Lung microvascular endothelial cell (primary cell): ENCODE data around the gene MEOX1. TPM values are rescaled to one million over a fixed set of nuclear protein-coding genes. Genes with fewer than 3 reads are reported as not detected.

ENCODE experiments used
- DNase-seq, 2 donors: peaks; one replicate each; pipeline versions ENCODE4 v3.0.0 to v3.0.0-alpha.2; 2010; ENCODE audit warnings: low read depth in 2 of 2
- total RNA-seq: library from RNA; depleted of rRNA; stranded (reverse); fragments of >200 nt; gene quantifications from 2 replicates; pipeline ENCODE4 v1.2.1, GENCODE V29; 2014

Gene MEOX1
- total RNA-seq, 1 donor from 2014 or later, result not detected

- no peak for DNase-seq
Measured at GRCh38 chr17:43680461-43680860, 18.7 kb upstream of the MEOX1 start.

GRCh38 chr17:43679911-43680310, 18.2 kb upstream of the MEOX1 start:
- DNase-seq, result no peak

DNA sequence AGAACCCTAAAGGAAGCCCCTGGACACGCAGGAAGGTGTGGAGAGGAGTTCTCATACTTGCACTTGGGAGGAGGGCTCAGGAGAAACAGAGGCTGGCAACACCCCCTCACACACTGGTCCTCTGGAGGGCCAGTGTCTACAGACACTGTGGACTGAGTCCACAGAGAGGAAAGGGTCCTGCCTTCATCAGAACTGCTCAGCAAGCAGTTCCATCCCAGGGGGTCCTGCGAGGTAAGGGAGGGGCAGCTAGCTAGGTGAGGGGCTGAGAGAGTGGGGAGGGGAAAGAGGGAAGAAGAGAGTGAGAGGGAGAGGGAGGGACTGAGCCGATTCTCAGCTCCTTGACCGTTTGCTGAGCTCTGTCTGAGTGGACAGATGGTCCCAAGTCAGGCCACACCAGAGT, 17.7 kb upstream of the MEOX1 start:
- DNase-seq, result no peak

GRCh38 chr17:43676471-43676870, 14.7 kb upstream of the MEOX1 start:
- no peak for DNase-seq

DNA sequence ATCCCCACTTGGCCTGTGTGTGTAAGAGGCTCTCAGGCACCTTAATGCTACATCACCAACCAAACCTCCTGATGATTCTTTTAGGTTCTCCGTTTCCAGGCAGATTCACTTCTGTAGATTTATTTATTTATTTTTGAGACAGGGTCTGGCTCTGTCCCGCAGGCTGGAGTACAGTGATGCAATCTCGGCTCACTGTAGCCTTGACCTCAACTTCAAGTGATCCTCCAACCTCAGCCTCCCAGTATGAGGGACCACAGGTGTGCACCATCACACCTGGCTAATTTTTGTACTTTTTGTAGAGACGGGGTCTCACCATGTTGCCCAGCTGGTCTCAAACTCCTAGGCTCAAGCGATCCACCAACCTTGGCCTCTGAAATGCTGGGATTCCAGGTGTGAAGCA, 12.7 kb upstream of the MEOX1 start:
- DNase-seq, result no peak

DNA sequence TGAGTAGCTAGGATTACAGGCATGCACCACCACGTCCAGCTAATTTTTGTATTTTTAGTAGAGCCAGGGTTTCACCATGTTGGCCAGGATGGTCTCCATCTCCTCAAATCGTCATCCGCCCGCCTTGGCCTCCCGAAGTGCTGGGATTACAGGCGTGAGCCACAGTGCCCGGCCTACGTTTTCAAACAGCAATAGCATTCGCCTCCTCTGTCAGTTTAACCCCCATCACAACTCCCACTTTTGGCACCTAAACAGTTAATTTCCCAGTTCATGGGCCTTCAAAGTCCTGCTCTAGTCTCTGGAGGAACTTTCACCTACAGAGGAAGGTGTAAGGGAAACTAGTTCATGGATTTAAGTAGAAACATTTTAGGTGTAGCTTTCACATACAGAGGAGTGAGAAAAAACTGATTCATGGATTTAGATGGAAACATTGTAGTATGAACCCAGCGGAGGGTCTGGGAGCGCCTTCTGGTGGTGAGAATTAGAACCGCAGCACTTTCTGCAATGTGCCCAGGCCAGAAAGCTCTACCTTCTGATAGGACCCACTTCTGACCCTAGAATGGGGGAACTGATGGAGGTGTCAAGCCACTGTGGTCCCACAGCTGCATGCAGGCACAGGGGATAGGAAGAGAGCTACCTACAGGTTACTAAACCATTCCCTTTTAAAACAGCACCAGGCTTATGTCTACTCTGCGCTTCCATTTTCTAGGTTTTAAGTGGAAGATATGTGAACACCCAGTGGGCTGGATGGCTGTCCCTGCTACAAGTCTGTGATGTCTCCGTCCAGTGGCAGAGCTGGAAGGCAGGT, 12.0 kb upstream of the MEOX1 start:
- DNase-seq, result peak; percentile 63 to 79

GRCh38 chr17:43671755-43672519, 10.2 kb upstream of the MEOX1 start:
- DNase-seq, result no peak

DNA sequence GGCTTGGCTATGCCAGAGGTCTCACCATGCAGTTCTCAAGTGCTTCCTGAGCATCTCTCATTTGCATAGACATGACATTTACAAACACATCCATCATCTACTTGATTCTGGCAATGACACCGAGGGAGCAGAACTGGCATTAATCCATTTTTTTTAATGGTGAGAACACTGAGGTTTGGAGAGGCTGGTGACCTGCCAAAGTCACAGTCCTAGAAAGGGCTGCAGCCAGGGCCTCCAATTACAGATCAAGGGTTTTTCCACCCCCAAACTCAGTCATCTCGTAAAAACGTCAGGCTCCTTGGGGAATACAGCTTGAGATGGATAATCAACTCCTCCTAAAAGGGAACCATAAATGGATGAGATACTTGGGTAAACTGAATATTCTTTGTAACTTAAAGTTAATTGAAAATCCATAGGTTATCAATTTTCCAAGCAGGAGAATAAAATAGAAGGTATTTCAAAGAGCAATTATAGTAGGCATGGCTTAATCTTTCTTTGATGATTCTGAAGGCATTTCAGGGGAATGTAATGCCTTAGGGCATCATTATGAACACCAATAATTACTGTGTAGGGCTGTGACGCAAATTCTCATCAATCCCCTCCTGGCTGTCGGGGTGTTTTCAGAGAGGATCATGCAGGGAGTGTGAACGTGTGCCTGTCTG, 9.4 kb upstream of the MEOX1 start:
- peak in 1 of 2 donors; percentile 32 for DNase-seq

DNA sequence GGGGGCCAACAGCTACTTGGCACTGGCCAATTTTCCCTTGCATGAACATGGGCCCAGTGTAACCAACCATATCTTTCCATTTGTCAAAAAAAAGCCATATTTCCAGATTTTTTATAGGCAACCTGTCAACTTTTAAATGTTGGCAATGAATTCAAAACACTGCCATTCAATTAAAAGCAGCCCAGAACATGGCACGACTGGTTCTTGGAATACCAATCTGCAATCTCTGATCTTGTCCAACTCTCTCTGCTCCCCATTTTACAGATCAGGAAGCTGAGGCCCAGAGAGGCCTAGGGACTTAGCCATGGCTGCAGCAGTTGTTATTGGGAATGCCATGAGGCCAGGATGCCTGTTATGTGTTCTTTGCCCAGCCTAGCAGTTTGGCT, 8.9 kb upstream of the MEOX1 start:
- DNase-seq, result no peak

DNA sequence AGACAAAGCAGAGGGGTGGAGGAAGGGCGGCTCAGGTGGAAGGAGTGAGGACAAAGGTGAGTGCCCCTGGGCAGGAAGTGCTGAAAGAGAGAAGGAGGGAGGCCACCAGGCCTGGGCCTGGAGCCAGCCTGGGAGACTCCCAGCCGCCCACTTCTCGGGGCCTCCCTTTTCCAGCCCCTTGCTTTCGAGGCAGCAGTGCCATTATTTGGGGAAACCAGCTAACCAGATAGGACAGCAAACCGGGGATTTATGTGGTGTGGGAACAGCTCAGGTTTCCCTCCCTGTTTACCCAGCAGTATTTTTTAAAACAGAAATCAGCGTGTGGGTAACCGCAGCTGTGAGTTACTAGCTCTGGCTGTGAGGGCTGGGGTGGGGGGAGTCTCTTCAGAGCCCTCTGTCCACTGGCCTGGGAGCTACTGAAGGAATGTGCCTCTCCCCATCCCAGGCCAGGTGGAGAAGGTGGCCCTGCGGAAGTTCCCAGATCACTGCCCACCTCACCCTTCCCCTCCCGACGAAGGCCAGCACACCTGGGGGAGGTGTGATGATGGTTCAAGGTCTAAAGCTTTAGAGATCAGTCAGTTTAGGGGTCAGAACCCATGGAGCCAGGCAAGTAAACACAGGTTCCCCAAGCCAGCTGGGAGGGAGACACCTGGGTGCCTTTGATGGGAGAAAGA, 8.4 kb upstream of the MEOX1 start:
- no peak for DNase-seq

- DNase-seq, result peak; percentile 37 to 77
Measured at GRCh38 chr17:43667947-43668348, 6.2 kb upstream of the MEOX1 start.

DNA sequence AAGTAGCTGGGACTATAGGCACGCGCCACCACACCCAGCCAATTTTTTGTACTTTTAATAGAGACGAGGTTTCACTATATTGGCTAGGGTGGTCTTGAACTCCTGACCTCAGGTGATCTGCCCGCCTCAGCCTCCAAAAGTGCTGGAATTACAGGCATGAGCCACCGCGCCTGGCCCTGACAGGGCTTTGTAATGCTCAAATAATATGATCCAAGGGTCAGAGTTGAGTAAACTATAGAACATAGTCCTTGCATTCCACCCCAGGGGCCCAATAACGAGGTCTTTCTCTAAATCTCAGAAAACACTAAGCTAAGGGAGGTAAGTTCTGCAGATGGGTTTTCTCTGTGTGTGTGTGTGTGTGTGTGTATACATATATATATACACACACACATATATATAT, 5.8 kb upstream of the MEOX1 start:
- DNase-seq, result no peak

DNA sequence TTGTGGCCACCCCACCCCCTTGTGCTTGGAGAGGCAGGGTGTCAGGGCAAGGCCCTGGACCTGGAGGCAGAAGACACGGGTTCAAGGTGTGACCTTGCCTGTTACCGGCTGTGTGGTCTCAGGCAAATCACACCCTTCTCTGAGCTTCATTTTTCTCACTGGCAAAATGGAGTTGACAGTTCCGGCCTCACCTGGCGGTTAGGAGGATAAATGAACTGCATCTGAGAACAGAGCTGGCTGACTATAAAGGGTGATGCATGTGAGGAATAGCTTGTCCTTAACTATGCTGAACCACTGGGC, 4.2 kb upstream of the MEOX1 start:
- DNase-seq, result no peak

DNA sequence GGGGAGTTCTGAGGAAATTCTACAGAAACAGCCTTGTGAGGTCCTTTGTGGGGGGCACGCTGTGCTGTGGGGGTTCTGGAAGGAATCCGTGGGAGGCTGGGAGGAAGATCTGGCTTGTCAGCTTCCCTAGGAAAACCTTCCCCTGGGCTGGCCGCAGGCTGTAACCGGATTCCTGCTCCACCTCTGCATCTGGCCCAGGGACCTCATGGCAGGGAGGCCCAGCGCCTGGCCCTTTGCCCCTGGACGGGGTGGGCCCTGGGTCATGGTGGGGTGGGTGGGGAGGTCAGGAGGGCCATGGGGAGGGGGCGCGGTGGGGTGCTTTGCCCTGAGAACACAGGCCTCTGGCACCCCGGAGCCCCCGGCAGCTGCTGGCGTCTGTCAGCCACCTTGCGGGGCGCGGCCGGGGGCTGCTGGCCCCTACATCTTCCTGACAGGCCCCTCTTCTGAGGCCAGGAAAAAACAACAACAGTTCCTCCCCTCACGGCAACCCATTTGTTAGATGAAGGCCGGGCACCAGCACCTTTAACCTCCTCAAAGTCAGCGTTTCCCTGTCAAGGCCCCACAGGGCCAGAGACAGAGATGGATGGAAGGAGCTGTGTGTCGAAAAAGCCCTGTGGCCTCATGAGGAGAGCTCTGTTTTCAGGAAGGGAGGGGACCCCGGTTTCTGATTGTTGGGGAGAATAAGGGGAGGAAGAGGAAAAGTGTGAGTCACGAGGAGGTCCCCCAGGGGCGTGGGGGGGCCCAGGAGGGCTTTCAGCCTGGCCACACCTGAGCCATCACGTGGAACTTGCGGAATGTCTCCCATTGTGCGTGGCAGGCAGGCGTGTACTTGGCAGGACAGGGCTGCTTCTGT, 3.6 kb upstream of the MEOX1 start:
- peak in 1 of 2 donors; percentile 12 for DNase-seq

GRCh38 chr17:43664096-43664495, 2.4 kb upstream of the MEOX1 start:
- DNase-seq, result no peak

DNA sequence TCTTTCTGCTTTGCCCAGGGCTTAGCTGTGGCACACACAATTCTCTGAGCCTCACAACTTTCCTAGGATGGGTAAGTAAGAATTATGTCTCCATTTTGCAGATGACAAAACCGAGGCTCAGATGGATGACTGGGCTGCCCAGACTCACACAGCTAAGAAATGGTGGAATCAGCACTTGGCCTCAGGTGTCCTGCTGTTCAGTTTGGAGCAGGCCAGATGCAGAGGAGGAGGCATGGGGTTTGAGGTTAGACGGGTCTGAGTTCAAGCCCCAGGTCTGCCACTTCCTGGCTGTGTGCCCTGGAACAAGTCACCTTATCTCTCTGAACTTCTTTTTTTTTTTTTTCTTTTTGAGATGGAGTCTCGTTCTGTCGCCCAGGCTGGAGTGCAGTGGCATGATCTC, 1.7 kb upstream of the MEOX1 start:
- DNase-seq, result no peak

- no peak for DNase-seq
Measured at GRCh38 chr17:43662413-43663141, 855 bp upstream of the MEOX1 start.

DNA sequence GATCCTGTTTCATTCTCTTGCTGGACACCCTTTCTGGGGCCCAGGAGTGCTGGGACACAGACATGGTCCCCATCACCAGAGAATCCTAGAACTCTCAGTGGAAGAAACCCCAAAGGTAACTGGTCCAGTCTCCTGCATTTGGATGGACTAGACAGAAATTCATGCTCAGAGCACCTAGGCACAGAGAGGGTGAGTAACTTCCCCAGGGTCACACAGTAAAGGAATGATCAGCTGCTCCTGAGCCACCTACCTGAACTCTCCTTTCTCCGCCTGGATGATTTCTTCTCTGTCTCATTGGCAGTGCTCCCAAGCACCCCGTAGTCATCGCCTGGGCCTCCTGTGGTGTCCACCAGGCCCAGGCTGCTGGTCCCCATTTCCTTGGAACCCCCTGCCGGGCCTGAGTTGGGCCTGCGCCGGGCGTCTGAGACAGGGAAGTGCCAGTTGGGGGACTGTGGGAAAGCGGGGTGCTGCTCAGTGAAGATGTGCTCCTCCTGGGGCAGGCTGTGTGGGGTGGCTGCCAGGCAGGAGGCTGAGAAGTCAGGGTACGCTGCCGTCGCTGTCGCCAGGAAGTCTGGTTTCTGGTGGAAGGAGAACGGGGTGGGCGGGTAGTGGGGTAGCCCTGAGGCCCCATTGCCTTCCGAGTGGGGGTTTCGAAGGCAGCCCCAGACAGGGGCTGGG, 767 bp downstream of the MEOX1 start:
- DNase-seq, result no peak

- no peak for DNase-seq
Measured at GRCh38 chr17:43659823-43660617, 1.7 kb downstream of the MEOX1 start.
